GM23248 (cell line): ENCODE data around the gene KRT14. TPM values are rescaled to one million over a fixed set of nuclear protein-coding genes. Genes with fewer than 3 reads are reported as not detected.

Source experiments
- DNase-seq: peaks from one replicate; pipeline ENCODE4 v3.0.0-alpha.2; 2015
- H2AFZ ChIP-seq: fragments of 200-600 bp; sonication (generic); 2 replicates; pipeline ENCODE4 v1.6.1; 2016; ENCODE audit warnings: antibody characterized with exemption
- H3F3A ChIP-seq: fragments of 200-600 bp; sonication (generic); 2 replicates; pipeline ENCODE4 v1.6.1; 2016; ENCODE audit warnings: mild to moderate bottlenecking, antibody characterized with exemption, mixed run types; ENCODE audit not compliant: insufficient read depth
- H3K27ac ChIP-seq: fragments of 200-600 bp; sonication (generic); 2 replicates; pipeline ENCODE4 v1.5.1; 2016; ENCODE audit warnings: mild to moderate bottlenecking
- H3K27me3 ChIP-seq: fragments of 200-600 bp; sonication (generic); replicated peaks from 2 replicates; pipeline ENCODE4 v1.6.1; 2016; ENCODE audit warnings: mild to moderate bottlenecking; ENCODE audit not compliant: insufficient read depth
- H3K36me3 ChIP-seq: fragments of 200-600 bp; sonication (generic); 2 replicates; pipeline ENCODE4 v1.6.1; 2016; ENCODE audit warnings: low read depth, mild to moderate bottlenecking
- H3K4me1 ChIP-seq: fragments of 200-600 bp; sonication (generic); 2 replicates; pipeline ENCODE4 v1.6.1; 2016; ENCODE audit warnings: mild to moderate bottlenecking; ENCODE audit not compliant: insufficient read depth
- H3K4me2 ChIP-seq: fragments of 200-600 bp; sonication (generic); one replicate; pipeline ENCODE4 v1.6.1; 2016; ENCODE audit warnings: mild to moderate bottlenecking; ENCODE audit not compliant: unreplicated experiment
- H3K4me3 ChIP-seq: fragments of 200-600 bp; sonication (generic); 2 replicates; pipeline ENCODE4 v1.5.1; 2016; ENCODE audit warnings: mild to moderate bottlenecking
- H3K79me2 ChIP-seq: fragments of 200-600 bp; sonication (generic); 2 replicates; pipeline ENCODE4 v1.6.1; 2016; ENCODE audit warnings: mild to moderate bottlenecking; ENCODE audit not compliant: insufficient read depth
- H3K9ac ChIP-seq: fragments of 200-600 bp; sonication (generic); 2 replicates; pipeline ENCODE4 v1.6.1; 2016; ENCODE audit warnings: mild to moderate bottlenecking
- H3K9me2 ChIP-seq: fragments of 200-600 bp; sonication (generic); 2 replicates; pipeline ENCODE4 v1.6.1; 2016; ENCODE audit warnings: mixed run types, mild to moderate bottlenecking, moderate library complexity; ENCODE audit not compliant: insufficient read depth
- H3K9me3 ChIP-seq: fragments of 200-600 bp; sonication (generic); one replicate; pipeline ENCODE4 v1.6.1; 2017; ENCODE audit warnings: low read depth
- H4K20me1 ChIP-seq: fragments of 200-600 bp; sonication (generic); 2 replicates; pipeline ENCODE4 v1.6.0; 2016; ENCODE audit not compliant: insufficient read depth
- EZH2 ChIP-seq: fragments of 200-600 bp; sonication (generic); IDR thresholded peaks from 2 replicates; pipeline ENCODE4 v1.6.1; 2018; ENCODE audit warnings: antibody characterized with exemption, mild to moderate bottlenecking; ENCODE audit not compliant: insufficient read depth, poor library complexity, severe bottlenecking
- EZH2phosphoT487 ChIP-seq: fragments of 200-600 bp; sonication (generic); IDR thresholded peaks from 2 replicates; pipeline ENCODE4 v1.6.1; 2018; ENCODE audit warnings: antibody characterized with exemption, moderate library complexity, mild to moderate bottlenecking, low read depth; ENCODE audit not compliant: insufficient read depth
- WGBS, 2 experiments: methylation state at CpG; one replicate each; pipeline ENCODE4 v1.1.6; 2015 to 2017; ENCODE audit warnings: low lambda C conversion rate in 2 of 2, low coverage in 1 of 2; ENCODE audit errors: missing lambda C conversion rate in 2 of 2; 5-methylcytosine and 5-hydroxymethylcytosine counted together
- in situ Hi-C: fragments of 300-500 bp; cut with MboI; formaldehyde crosslinking; loops from 2 replicates; pipeline ENCODE4 v1.15.0; 2020
- polyA plus RNA-seq: library from polyadenylated mRNA; unstranded; fragments of >200 nt; fragmentation: Nextera tagmentation; extraction: Ambion mirVana; gene quantifications from 2 replicates; pipeline ENCODE4 v1.2.1, GENCODE V29; 2016
- total RNA-seq: library from RNA; depleted of rRNA; stranded (reverse); fragments of >200 nt; shearing (Covaris generic); gene quantifications from 2 replicates; pipeline ENCODE4 v1.2.3, GENCODE V29; 2014

Gene KRT14
- total and polyA plus RNA-seq, 2 experiments from 2014 or later = 0.93 TPM; not detected in 1

DNA sequence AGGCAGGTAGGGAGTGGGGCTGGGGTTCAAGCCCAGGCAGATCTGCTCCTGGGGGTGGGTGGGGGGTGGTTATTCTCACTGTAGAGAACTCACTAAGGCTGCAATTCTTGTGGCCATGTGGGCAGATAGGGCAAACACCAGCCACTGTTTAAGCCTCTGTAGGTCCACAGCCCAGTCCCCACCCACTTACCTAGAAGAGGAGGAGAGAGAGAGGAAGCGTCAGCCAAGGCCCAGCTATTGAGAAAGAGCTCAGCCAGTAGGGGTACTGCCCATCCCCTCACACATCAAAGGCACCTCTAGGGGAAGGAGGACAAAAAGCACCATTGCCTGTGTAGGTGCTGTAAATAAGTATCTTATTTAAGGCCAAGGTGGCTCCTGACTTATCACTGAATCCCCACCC, 13.0 kb upstream of the KRT14 start:
- Histone ChIP-seq H3K79me2 (no peaks in the 10 kb centered on the region), H3K27ac (no peak overlapping the region), H3F3A (no peaks in the 10 kb centered on the region), H3K4me3 (no peak overlapping the region), H3K4me1 (no peaks in the 10 kb centered on the region), H4K20me1 (no peaks in the 10 kb centered on the region), H3K9ac (no peak overlapping the region), H2AFZ (no peak overlapping the region), H3K36me3 (no peaks in the 10 kb centered on the region), H3K27me3 (peaks cover 34% of the 10 kb centered on the region), H3K9me3 (no peaks in the 10 kb centered on the region), H3K4me2 (no peak overlapping the region), H3K9me2 (no peaks in the 10 kb centered on the region)
- WGBS, 2 experiments = 84 to 100% methylated on average over 1 of the region's 1 CpG
- no peak for DNase-seq
- in situ Hi-C loops = no loop called here
- TF ChIP-seq EZH2 (no peak), EZH2phosphoT487 (no peak)

DNA sequence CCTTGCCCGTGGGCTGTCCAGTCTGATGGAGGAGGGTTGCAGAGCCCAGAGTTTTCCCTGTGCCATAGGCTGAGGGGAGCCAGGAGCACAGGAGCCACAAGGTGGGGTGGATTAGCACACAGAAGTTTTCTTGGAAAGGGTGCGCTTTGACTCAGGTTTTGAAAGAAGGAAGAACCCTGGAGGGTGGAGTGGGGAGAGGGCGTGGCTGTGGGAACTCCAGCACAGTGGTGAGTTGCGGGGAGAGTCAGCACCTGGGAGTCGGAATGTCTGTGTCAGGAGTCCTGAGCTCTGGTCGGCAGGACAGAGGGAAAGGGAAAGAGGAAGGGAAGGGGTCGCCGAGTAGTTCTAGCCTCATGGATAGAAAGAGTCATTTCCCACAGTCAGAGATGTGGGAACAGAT, 8.9 kb upstream of the KRT14 start:
- Histone ChIP-seq H3K4me1 (no peaks in the 10 kb centered on the region), H3K9me2 (no peaks in the 10 kb centered on the region), H3K36me3 (no peaks in the 10 kb centered on the region), H3K4me3 (no peak overlapping the region), H3K27ac (no peak overlapping the region), H2AFZ (no peak overlapping the region), H3K27me3 (peaks cover 29% of the 10 kb centered on the region; the same call in 1 of the 2 replicates), H3K9me3 (no peaks in the 10 kb centered on the region), H3K4me2 (no peak overlapping the region), H3F3A (no peaks in the 10 kb centered on the region), H3K79me2 (no peaks in the 10 kb centered on the region), H4K20me1 (no peaks in the 10 kb centered on the region), H3K9ac (no peak overlapping the region)
- WGBS, 2 experiments = 70% methylated on average over 8 of the region's 8 CpGs
- TF ChIP-seq EZH2 (no peak), EZH2phosphoT487 (no peak)
- no peak for DNase-seq
- in situ Hi-C loops = no loop called here

DNA sequence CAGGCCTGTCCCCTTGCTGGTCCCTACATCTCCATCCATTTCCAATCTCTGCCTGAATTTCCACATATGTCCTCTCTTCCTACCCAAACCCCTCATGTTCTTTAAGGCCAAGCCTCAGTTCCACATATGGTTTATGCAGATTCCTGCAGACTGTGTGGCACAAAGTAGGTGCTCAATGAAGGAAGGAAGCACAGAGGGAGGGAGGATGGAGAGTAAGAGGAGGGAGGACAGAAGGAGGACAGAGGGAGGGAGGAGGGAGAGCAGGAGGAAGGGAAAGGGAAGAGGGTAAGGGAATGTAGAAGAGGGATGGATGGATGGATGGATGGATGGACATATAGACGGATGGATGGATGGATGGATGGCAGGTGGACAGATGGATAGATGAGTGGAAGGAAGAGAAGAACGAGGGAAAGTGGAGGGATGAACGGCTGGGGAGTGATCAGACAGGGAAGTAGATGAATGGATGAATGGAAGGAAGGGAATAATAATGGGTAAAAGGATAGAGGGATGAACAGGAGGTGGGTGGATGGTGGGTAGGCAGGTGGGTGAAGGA, 7.7 kb upstream of the KRT14 start:
- Histone ChIP-seq H3K27me3 (peaks cover 30% of the 10 kb centered on the region; the same call in 1 of the 2 replicates), H3K9me2 (no peaks in the 10 kb centered on the region), H3F3A (no peaks in the 10 kb centered on the region), H4K20me1 (no peaks in the 10 kb centered on the region), H3K36me3 (no peaks in the 10 kb centered on the region), H3K4me1 (no peaks in the 10 kb centered on the region), H3K4me2 (no peak overlapping the region), H3K79me2 (no peaks in the 10 kb centered on the region), H3K4me3 (no peak overlapping the region), H3K9me3 (no peaks in the 10 kb centered on the region), H3K27ac (no peak overlapping the region), H2AFZ (no peak overlapping the region), H3K9ac (no peak overlapping the region)
- in situ Hi-C loops = no loop called here
- no peak for TF ChIP-seq EZH2phosphoT487
- no peak for TF ChIP-seq EZH2
- DNase-seq = no peak
- 51 to 52% methylated on average over 3 of the region's 3 CpGs for WGBS, 2 experiments

DNA sequence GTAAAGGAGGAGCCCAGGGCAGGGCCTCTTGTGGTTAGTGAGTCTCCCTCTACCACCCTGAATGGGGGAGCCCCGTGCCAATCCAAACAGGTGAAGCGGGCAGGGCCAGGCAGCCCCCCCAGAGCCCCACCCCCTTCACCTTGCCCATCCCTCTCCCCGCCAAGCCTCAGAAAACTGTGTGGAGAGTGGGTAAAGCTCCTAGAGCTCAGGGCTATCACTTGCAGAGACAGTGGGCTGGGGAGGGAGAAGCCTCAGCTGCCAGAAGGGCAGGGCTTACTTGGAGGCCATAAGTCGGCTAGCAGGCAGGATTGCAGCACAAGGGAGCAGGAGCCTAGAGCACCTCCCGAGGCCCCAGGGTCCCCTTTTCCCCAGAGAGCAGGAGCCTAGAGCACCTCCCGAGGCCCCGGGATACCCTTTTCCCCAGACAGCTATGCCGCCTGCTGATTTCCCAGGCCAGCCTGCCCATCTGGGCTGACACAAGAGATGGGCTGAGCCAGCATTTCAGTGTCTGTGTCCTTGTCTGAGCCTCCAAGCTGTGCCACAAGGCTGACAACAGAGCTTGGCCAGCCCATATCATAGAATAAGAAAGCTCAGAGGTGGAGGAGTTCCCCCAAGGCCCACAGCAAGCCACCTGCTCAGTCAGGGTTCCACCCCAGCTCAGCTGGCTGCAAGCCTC, 6.7 kb upstream of the KRT14 start:
- Histone ChIP-seq H3K4me2 (no peak overlapping the region), H4K20me1 (no peaks in the 10 kb centered on the region), H3K27ac (no peak overlapping the region), H3K4me1 (no peaks in the 10 kb centered on the region), H3K36me3 (no peaks in the 10 kb centered on the region), H3K27me3 (peaks cover 35% of the 10 kb centered on the region; the same call in 1 of the 2 replicates), H3K4me3 (no peak overlapping the region), H3K79me2 (no peaks in the 10 kb centered on the region), H3K9me3 (no peaks in the 10 kb centered on the region), H3K9ac (no peak overlapping the region), H3K9me2 (no peaks in the 10 kb centered on the region), H3F3A (no peaks in the 10 kb centered on the region), H2AFZ (no peak overlapping the region)
- TF ChIP-seq EZH2phosphoT487 (no peak), EZH2 (no peak)
- in situ Hi-C loops = no loop called here
- 45% methylated on average over 6 to 8 of the region's 8 CpGs for WGBS, 2 experiments
- DNase-seq = no peak
